GM18909 (cell line): ENCODE measurements around the gene PKP1.
A peak's percentile ranks its signal among the peaks of the same experiment; 100 is the strongest.

Experiments
- ATAC-seq: cut with Tn5 transposase; IDR thresholded peaks from one replicate; pipeline ENCODE4 v1.9.1; 2021; ENCODE audit warnings: mild to moderate bottlenecking; ENCODE audit not compliant: unreplicated experiment, poor library complexity

PKP1 gene

GRCh38 chr1:201360901-201361651 lies 77.8 kb downstream of the PKP1 start:
- no peak for ATAC-seq

- no peak for ATAC-seq
Measured at GRCh38 chr1:201361652-201362504, 78.6 kb downstream of the PKP1 start.

GRCh38 chr1:201362906-201363305 lies 79.6 kb downstream of the PKP1 start:
- no peak for ATAC-seq

- ATAC-seq = no peak
Measured at GRCh38 chr1:201363467-201363866, 80.2 kb downstream of the PKP1 start.

GRCh38 chr1:201364808-201365105 lies 81.5 kb downstream of the PKP1 start:
- ATAC-seq = no peak

GRCh38 chr1:201365251-201365650 lies 81.9 kb downstream of the PKP1 start:
- no peak for ATAC-seq

- ATAC-seq = no peak
Measured at GRCh38 chr1:201366696-201367095, 83.4 kb downstream of the PKP1 start.

GRCh38 chr1:201369209-201369608 lies 85.9 kb downstream of the PKP1 start:
- ATAC-seq = no peak

- no peak for ATAC-seq
Measured at GRCh38 chr1:201370500-201370899, 87.2 kb downstream of the PKP1 start.

- no peak for ATAC-seq
Measured at GRCh38 chr1:201371276-201371675, 88.0 kb downstream of the PKP1 start.

- ATAC-seq = no peak
Measured at GRCh38 chr1:201371792-201372191, 88.5 kb downstream of the PKP1 start.

- ATAC-seq = no peak
Measured at GRCh38 chr1:201374364-201374763, 91.1 kb downstream of the PKP1 start.

- ATAC-seq = no peak
Measured at GRCh38 chr1:201375169-201375568, 91.9 kb downstream of the PKP1 start.

GRCh38 chr1:201376107-201376463 lies 92.8 kb downstream of the PKP1 start:
- ATAC-seq = no peak

- peak; percentile 55 for ATAC-seq
Measured at GRCh38 chr1:201376464-201377374, 93.4 kb downstream of the PKP1 start.

GRCh38 chr1:201377611-201378092 lies 94.3 kb downstream of the PKP1 start, which contains the start of gene TNNT2:
TNNT2 (minus strand) TSS chr1:201377680; CDS start chr1:201373254, 4,426 bp downstream.
- ATAC-seq = no peak

GRCh38 chr1:201378804-201379203 lies 95.5 kb downstream of the PKP1 start:
- ATAC-seq = no peak

GRCh38 chr1:201379733-201380242 lies 96.5 kb downstream of the PKP1 start:
- ATAC-seq = no peak

- ATAC-seq = no peak
Measured at GRCh38 chr1:201381130-201381529, 97.8 kb downstream of the PKP1 start.
